Stimulated activated CD4-positive, alpha-beta T cell treated with anti-CD3 and anti-CD28 coated beads, Interleukin-12 subunit alpha, Interleukin-12 subunit beta, amount 100 ng/mL, for 24 hours (primary cell): ENCODE measurements around the gene TMEM74B.
"Not testable (repeated sequence)": the region's sequence is repeated elsewhere in the genome, so short reads cannot be mapped to it uniquely, and the experiment has no call there.

Experiments used
- DNase-seq, 2 experiments: peaks; one replicate each; pipeline ENCODE4 v3.0.0-alpha.2; 2020; ENCODE audit warnings: low read depth in 2 of 2

The TMEM74B gene

DNA sequence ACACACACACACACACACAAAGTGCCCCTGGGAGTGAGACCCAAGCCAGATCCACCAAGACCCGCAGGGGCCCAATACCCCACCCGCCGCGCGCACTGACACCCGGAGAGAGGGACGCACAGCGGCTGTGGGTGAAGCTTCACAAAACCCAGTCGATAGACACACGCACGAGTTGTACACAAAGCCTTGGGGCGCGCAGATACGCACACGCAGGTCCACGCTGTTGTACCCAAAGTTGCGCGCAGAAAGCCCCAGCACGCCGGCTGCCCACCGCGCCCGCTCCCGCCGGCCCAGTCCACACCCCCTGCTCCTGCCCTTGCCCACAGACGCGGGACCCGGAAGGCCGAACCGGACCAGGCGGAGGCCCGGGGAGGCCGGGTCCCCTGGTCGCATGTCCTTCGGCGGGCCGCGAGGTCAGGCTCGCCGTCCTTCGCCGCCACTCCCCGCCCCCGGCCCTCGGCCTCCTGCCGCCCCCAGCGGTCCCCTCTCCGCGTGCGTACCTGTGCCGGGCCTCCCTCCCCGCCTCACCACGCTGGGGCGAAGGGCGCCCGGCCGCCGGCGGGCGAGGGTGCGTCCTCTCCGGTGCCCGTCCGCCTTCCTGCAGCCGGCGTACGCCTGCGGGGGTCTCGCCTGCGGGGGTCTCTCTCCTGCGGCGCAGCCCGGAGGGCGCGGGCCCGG is at the start of gene TMEM74B:
Gene TMEM74B, minus strand, starts transcription at position 344 of the 678 bp plus-strand sequence. CDS start 1,180 bp downstream, outside the sequence.
- DNase-seq, result no peak

DNA sequence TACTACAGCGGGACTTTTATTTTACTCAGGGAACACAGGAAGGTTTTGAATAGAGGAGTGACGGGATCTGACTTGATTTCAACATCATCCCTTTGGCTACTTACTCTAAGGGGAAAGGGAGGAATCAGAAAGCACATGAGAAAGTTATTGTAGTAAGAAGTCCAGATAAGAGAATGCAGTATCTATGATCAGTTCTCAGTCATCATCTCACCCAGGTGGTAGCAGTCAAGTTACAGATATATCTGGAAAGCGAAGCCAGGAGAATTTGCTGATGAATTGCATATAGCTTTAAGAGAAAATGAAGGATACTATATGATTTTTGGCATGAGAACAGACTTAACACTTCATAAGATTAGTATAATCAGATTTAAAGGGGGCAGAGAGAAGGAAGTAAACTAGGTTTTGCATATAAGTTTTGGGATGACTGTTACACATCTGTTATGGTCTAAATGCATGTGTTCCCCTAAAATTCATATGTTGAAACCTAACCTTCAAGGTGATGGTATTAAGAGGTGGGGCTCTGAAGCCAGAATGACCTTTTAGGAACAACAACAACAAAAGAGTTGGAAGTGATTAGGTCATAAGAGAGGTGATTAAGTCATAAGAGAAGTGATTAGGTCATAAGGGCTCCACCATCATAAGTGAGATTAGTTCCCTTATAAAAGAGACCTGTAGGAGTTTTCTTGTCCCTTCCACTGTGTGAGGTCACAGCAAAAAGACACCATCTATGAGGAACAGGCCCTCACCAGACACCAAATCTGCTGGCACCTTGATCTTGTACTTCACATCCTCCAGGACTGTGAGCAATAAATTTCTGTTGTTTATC is 47.7 kb upstream of the TMEM74B start:
- DNase-seq, result no peak

DNA sequence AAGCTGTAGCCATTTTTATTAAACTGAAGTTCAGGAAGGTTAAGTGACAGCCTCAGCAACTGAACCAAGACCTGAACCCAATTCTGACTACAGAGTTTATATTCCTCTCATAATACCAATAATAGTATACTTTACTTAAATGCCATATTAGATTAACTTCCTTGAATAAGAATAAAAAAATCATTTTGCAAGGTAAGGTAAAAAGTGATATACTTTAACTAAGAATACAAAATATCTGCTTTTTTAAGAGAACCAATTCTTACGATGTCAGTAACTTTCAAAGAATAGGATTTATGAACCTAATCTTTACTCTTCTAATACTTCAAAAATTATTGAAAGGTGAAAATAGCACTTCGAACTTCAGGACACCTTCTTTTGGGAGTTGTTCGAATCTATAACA is 44.8 kb upstream of the TMEM74B start:
- no peak for DNase-seq

DNA sequence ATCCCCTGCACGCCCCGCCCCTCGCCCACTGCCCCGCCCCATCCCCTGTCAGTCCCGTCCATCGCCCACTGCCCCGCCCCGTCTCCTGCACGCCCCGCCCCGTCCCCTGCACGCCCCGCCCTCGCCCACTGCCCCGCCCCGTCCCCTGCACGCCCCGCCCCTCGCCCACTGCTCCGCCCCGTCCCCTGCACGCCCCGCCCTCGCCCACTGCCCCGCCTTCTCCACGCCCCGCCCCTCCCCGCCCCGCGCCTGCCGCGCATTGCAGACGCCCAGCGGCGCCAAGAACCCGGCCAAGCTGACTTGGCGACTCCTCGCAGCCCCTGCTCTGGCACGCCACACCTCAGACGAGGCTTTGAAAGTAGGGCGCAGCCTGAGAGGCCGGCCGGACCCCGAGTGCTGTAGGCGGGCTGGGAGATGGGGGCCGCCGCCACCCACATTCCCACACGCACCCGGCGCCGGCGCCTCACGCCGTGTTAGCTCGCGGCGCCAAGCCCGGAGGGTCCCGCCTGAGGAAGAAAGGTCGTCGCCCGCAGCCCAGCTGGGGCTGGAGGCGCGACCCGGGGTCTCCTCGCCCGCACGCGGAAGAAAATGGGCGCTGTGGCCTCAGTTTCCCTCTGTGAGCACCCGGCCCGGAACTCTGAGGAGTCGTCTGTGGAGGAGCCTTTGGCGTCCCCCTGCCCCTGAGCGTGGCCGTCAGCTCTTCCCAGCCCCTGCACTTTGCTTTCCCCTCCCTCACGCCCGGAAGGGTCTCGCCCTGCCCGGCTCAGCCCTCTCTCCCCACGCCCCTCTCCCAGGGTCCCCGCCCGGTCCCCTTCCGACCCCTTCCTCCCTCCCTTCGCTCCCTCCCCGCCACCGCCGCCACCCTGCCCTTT is 41.2 kb upstream of the TMEM74B start, which contains the start of gene RAD21L1:
Gene RAD21L1, plus strand, starts transcription at position 262 of the 872 bp plus-strand sequence. CDS start 2,410 bp downstream, outside the sequence.
- peak; percentile 73 to 75 for DNase-seq

DNA sequence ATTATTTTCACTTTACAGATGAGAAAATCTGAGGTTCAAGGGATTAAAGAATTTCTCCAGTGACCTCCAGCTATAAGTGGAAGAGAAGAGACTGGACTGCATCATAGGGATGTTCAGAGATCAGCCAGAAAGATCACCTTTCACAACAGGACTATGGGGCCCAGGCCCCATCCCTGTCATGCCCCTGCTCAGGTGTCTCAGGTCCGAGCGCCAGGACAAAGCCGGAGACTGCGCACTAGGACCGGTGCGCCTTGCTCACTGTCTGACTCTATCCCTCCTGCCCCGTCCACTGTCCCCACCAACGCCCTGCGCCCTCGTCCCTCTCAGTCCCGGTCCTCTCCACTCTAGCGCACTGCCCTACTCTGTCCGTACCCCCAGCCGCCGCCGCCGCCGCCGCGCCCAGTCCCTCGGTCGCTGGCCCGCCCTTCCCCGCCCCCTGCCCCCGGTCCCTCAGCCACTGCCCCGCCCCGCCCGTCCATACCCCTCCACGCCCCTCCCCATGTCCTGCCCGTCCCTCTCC is 40.5 kb upstream of the TMEM74B start:
- no peak for DNase-seq

DNA sequence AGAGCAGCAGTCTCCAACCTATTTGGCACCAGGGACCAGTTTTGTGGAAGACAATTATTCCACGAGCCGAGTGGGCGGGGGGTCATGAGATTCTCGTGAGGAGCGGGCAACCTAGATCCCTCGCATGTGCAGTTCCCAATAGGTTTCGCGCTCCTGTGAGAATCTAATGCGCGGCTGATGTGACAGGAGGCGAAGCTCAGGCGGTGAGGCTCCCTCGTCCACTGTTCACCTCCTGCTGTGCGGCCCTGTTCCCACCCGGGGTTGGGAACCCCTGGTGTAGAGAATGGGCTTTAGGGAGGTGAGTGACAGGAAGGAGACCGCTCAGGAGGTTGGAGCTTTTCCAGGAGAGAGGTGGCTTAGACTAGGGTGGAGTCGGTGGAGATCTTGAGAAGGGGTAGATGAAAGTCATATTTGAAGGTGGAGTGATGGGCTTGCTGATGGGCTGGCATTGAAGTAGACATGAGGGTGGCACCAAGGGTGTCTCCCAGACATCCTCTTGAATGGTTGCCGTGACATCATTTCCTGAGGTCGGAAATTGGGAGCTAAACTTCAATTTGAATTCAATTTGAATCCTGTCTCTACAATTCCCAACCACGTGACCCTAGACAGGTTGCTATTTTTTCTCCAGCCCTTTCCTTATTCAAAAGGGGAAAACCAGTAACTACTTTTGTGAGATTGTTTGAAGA is 39.6 kb upstream of the TMEM74B start:
- DNase-seq, result no peak

DNA sequence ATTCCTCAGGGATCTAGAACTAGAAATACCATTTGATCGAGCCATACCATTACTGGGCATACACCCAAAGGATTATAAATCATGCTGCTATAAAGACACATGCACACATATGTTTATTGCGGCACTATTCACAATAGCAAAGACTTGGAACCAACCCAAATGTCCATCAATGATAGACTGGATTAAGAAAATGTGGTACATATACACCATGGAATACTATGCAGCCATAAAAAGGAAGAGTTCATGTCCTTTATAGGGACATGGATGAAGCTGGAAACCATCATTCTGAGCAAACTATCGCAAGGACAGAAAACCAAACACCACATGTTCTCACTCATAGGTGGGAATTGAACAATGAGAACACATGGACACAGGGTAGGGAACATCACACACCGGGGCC is 38.0 kb upstream of the TMEM74B start:
- DNase-seq, result not testable (repeated sequence)

DNA sequence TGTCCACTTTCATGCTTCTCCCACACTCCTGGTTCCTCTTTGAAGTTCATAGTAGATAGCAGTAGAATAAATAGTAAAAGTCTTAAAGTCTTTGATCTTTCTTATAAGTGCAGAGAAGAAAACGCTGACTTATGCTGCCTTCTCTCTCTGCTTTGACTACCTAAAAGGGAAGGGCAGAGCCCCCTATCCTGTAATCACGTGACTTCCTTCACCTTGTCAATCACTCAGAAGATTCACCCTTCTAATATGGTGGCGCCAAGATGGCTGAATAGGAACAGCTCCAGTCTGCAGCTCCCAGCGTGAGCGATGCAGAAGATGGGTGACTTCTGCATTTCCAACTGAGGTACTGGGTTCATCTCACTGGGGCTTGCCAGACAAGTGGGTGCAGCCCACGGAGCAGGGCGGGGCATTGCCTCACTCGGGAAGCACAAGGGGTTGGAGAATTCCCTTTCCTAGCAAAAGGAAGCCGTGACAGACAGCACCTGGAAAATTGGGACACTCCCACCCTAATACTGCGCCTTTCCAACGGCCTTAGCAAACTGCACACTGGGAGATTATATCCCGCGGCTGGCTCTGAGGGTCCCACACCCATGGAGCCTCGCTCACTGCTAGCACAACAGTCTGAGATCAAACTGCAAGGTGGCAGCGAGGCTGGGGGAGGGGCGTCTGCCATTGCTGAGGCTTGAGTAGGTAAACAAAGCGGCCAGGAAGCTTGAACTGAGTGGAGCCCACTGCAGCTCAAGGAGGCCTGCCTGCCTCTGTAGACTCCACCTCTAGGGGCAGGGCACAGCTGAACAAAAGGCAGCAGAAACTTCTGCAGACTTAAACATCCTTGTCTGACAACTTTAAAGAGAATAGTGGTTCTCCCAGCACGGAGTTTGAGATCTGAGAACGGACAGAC is 32.0 kb upstream of the TMEM74B start:
- not testable (repeated sequence) for DNase-seq

DNA sequence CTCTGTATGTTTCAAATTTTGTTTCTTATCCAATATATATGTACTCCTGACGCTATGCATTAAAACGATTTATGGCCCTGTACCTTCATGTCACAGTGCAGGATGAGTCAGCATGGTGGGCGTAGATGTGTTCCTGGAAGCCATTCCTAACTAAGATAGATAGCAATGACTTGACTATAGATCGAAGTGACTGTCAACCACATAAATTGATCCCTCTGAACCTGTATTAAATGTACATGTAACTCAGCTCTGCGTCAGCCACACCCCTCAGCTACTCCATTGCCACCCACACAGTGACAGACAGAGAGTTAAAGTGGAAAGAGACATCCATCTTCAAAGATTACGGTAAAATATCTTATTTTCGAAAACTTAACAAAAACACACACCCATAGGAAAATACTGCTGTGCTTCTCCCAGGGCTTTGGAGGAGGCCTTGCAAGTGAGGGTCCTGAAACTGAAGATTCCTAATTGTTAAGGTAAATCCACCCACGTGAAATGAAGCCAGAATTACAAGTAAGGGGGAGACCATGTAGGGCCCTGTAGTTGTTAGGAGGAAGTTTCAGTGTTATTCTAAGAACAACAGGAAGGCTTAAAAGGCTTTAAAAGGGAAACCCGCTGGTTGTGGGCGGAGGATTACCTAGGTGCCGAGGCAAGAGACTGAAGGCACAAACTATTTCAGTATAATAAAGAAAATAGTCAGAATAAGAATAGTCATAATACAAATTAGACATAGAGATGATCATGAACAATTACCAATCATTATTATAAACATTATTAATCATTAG is 30.8 kb upstream of the TMEM74B start:
- DNase-seq, result peak; percentile 32 to 53

DNA sequence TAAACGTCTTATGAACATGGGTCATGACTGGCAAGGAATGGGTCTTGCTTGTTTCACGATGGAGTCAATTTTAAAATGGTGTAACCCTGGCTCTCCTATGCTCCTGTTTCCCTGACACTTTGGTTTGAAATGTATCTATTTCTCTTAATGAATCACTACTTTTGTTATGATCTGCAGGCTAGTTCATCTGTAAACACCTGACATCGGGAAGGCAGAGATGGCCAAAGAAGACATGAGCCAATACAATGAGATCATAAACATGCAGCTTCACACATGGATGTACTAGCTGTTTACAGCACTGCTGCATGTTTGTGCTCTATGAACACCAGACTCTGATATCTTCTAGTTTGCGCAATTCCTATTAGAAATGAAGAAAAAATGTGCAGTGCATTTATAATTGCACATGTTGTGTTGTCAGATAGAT is 30.1 kb upstream of the TMEM74B start:
- no peak for DNase-seq

DNA sequence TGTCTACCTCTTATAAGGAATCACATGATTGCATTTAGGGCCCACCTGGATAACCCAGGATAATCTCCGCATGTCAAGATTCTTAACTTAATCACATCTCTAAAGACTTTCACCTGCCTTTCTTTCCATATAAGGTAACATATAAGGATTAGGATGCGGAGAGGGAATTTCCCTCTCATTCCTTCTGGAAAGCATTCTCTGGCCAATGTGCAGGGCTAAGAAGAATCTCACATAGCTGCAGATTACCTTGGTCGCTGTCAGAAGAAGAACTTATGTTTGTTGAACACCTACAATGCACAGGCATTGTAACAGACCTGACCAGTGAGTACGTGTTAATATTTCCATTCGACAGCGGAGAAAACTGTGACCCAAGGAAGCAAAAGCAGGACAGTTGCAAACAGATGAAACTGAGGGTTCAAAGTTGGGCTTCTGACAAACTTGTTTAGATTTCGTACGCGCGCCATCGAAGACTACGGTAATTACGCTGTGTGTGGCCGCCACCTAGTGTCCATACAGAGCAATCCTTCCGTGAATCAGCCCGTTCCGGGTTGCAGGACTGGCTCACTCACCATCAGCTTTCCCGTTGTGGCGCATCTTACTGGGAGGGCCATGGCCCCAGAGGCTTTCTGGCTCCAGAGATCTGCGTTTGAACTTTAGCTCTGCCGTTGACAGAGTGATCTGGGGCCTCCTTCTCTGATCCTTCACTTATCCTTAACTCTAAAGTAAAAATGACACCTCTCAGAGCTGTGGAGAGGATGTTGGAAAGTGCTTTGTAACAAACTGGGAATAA is 28.0 kb upstream of the TMEM74B start:
- DNase-seq, result peak; percentile 48 to 54

DNA sequence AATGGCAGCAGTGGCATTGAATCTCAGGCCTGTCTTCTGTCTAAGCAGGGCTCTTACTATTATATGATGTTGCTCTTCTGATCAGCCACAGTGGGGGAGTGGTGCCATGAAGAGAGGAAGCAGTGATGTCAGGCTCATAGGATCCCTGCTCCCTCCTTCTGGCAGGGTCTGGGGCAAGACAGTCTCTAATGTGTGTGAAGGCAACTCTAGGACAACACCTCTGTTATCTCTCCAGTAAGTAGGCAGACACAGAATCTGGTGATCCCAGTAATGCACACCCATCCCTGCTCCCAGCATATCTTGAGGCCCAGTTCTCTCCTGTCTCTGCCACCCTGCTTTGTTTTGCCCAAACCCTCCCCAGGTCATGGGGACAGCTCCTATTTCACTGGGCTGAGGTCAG is 27.2 kb upstream of the TMEM74B start:
- DNase-seq, result no peak

DNA sequence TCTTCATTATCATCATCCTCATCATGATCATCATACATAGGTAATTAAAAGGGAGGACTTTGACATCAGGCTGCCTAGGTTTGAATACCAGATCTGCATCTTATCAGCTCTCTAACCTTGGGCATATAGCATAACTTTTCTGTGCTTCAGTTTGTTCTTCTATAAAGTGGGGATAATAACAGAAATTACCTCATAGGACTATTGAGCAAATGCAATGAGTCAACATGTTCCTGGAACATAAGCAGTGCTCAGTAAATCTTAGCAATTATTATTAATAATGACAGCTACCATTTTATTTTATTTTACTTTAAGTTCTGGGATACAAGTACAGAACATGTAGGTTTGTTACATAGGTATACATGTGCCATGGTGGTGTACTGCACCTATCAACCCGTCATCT is 25.7 kb upstream of the TMEM74B start:
- DNase-seq, result no peak

DNA sequence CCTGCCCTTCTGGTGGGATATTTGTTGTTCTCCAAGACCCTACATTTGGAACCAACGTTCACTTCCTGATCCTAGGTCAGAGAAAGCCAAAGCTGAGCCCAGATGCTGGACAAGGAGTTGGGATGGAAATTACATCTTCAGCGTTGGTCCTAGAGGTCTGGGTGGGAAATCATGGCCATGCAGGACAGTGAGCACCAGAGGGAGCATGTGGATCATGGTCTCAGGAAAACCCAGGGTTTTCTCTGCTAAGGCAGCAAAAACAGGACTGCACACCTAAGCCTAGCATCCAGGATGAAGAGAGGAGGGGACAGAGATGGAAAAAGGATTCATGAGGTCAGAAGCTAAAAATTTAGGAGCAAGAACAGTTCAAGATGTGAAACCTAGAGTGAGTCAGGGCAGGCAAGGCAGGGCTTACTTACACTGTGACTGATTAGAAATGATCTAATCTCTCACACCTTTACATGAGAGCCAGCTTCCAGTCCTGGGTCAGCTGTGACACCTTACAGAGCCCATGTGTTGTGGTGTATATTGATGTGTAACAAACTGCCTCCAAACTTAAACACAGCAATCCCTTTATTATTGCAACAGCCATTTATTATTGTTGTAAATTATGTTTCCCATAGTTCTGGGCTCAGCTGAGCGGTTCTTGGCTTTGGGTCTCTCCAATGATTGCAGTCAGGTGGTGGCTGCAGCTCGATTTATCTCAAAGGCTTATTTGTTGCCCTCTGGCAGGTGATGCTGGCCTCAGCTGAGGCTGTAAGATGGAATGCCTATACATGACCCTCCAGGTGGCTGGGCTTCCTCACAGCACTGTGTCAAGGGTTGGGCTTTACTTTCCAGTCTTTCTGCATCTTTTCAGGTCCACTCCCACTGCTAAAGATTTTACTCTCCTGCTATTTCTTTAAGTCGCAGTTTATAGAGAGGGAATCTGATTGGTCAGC is 24.9 kb upstream of the TMEM74B start:
- DNase-seq, result no peak

DNA sequence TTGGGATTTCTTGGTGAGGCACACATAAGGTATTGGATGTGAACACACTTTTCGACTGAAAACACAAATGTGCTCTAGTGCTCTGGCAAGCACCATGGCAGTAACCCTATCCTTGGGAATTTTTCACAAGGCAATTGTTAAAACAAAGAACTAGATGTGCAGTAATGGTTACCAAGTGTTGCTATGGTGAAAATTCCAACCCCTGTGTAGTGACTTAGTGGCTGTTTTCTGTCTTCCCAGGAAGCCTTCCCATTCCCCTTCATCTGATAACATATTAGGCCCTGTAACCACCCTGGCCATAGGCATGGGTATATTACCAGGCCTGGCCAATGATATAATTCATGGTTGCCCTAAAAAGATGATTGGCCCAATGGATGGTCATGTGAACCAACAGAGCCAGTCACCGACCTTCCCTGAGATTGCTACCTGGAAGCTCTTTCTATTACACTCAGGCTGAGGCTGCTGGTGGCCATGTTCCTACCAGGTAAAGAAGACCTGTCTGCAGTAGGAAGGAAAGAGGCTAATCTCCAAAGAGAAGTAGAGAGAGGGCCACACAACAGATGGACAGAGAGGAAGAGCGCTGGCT is 22.6 kb upstream of the TMEM74B start:
- no peak for DNase-seq

DNA sequence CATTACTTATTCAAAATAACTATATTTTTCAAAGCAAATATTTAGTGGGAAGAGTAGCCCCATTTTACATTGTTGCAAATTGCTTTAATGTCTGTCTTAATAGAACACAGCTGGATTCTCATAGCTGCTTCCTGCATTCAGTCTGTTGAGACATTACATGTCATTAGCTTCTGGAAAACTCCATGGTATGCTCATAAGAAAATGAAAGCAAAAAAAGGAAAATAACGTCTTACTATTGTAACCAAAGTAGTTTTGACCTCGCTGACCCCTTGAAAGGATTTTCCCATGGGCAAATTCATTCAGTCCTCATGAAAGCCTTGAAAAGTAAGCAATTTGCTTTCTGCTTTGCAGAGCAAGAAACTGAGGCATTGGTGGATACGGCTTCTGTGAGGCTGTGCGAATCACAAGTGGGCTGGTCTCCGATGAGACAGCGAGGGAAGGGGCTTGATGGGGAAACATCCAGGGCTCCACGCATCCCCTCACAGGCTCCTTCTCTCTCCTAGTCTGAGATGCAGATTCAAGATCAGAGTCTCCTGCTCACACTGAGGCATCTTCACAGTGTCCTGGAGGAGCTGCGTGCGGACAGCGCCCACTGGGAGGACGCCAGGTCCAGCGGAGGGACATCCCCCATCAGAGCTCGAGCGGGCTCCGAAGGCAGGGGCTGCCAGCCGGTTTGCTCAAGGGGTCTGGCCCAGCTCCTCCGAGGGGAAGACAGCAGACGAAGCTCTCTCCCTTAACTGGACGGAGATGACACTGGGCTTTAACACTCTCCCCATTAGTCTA is 21.8 kb upstream of the TMEM74B start:
- DNase-seq, result no peak
